ENCODE data around the gene CNNM3. TPM values are rescaled to one million over a fixed set of nuclear protein-coding genes. Genes with fewer than 3 reads are reported as not detected.

The CNNM3 gene
- total RNA-seq, 2 donors from 2014 or later, result 29.7 to 29.8 TPM

DNA sequence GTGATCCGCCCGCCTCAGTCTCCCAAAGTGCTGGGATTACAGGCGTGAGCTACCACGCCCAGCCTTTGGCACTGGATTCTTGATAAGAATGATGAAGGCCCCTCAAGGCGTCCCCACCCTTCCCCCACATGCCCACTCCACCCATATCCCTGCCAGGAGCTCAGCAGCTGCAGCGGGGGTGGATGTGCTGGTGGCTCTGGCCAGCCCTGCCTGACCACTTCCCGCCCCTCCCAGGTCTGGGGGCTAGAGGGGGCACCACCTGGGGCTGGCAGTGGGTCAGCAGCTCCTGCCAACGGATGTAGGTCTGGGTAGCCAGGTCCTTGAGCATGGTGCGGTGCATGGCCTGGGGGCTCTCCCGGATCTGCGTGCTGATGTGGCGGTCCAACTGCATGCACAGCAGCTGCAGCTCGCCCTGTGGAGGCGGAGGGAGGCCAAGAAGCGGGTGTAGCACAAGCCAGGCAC, 61.6 kb downstream of the CNNM3 start:
- DNase-seq (ENCODE audit: low spot score), result no peak
- TF ChIP-seq POLR2AphosphoS5 (IDR thresholded peaks at IDR 0.05) (no peak), POLR2A (IDR thresholded peaks at IDR 0.05) (no peak), CTCF (IDR thresholded peaks at IDR 0.05) (no peak)
- Histone ChIP-seq H3K36me3 (no peaks in the 10 kb centered on the region), H3K27ac (no peak overlapping the region), H3K4me3 (no peak overlapping the region), H3K9me3 (no peaks in the 10 kb centered on the region), H3K27me3 (replicated peaks; ENCODE audit: insufficient read depth) (no peaks in the 10 kb centered on the region), H3K4me1 (replicated peaks) (no peaks in the 10 kb centered on the region)
- 91% methylated on average over 15 of the region's 15 CpGs for WGBS
- intact Hi-C loops (cut with DNase I), result no loop called here

GRCh38 chr2:96878171-96878570, 62.1 kb downstream of the CNNM3 start:
- Histone ChIP-seq H3K27ac (no peak overlapping the region), H3K27me3 (replicated peaks; ENCODE audit: insufficient read depth) (no peaks in the 10 kb centered on the region), H3K4me1 (replicated peaks) (no peaks in the 10 kb centered on the region), H3K4me3 (no peak overlapping the region), H3K9me3 (no peaks in the 10 kb centered on the region), H3K36me3 (no peaks in the 10 kb centered on the region)
- WGBS, result 77% methylated on average over 7 of the region's 7 CpGs
- DNase-seq (ENCODE audit: low spot score), result no peak
- no peak for TF ChIP-seq POLR2AphosphoS5 (IDR thresholded peaks at IDR 0.05)
- no peak for TF ChIP-seq CTCF (IDR thresholded peaks at IDR 0.05)
- no peak for TF ChIP-seq POLR2A (IDR thresholded peaks at IDR 0.05)
- intact Hi-C loops (cut with DNase I), result no loop called here

- WGBS, result 74% methylated on average over 22 of the region's 22 CpGs
- no peaks in the 10 kb centered on the region for H3K36me3 ChIP-seq
- no peak for DNase-seq (ENCODE audit: low spot score)
- H3K27me3 ChIP-seq (replicated peaks; ENCODE audit: insufficient read depth), result no peaks in the 10 kb centered on the region
- no peak overlapping the region for H3K4me3 ChIP-seq
- TF ChIP-seq CTCF (IDR thresholded peaks at IDR 0.05) (no peak), POLR2AphosphoS5 (IDR thresholded peaks at IDR 0.05) (no peak), POLR2A (IDR thresholded peaks at IDR 0.05) (no peak)
- no peaks in the 10 kb centered on the region for H3K4me1 ChIP-seq (replicated peaks)
- no peak overlapping the region for H3K27ac ChIP-seq
- no peaks in the 10 kb centered on the region for H3K9me3 ChIP-seq
- intact Hi-C loops (cut with DNase I), result no loop called here
These were observed 62.9 kb downstream of the CNNM3 start for GRCh38 chr2:96878796-96879544.

DNA sequence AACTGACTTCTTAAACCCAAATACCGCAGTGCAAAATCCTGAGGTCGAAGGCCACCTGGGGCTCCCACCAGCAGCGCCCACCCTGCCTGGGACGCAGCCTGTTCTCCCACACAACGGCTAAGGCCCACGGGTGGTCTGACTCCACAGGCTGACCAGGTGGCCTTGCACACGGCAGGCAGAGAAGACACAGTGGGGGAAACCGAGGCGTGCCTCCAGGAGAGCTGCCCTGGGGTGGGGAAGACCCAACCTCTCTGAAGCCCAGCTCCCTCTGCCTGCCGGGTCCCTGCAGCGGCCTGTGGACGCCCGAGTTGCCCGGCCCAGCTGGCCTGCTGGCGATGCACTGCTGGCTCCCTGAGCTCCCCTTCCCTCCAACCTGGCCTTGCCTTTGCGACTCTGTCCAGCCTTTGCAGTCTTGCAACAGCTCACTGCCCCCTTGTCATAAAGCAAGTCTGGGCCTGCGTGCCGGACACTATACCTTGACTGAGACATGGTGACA, 63.5 kb downstream of the CNNM3 start:
- no peak overlapping the region for H3K27ac ChIP-seq
- DNase-seq (ENCODE audit: low spot score), result no peak
- intact Hi-C loops (cut with DNase I), result no loop called here
- H3K4me1 ChIP-seq (replicated peaks), result no peaks in the 10 kb centered on the region
- 93% methylated on average over 18 of the region's 18 CpGs for WGBS
- H3K27me3 ChIP-seq (replicated peaks; ENCODE audit: insufficient read depth), result no peaks in the 10 kb centered on the region
- no peaks in the 10 kb centered on the region for H3K9me3 ChIP-seq
- no peaks in the 10 kb centered on the region for H3K36me3 ChIP-seq
- H3K4me3 ChIP-seq, result no peak overlapping the region
- TF ChIP-seq CTCF (IDR thresholded peaks at IDR 0.05) (no peak), POLR2AphosphoS5 (IDR thresholded peaks at IDR 0.05) (no peak)

DNA sequence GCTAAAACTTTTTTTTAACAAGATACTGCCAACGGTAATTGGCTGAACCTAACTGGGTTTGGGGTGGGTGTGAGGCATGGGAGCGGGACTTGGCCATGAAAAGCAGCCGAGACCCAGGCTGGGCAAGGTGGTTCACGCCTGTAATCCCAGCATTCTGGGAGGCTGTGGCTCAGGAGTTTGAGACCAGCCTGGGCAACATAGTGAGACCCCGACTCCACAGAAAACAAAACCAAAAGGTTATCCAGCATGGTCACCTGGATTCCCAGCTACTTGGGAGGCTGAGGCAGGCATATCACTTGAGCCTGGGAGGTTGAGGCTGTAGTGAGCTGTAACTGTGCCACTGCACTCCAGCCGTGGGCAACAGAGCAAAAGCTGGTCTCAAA, 64.8 kb downstream of the CNNM3 start:
- WGBS, result 95% methylated on average over 6 of the region's 6 CpGs
- no peak for TF ChIP-seq CTCF (IDR thresholded peaks at IDR 0.05)
- TF ChIP-seq POLR2AphosphoS5 (IDR thresholded peaks at IDR 0.05), result no peak
- no peak for TF ChIP-seq POLR2A (IDR thresholded peaks at IDR 0.05)
- Histone ChIP-seq H3K9me3 (no peaks in the 10 kb centered on the region), H3K4me3 (no peak overlapping the region), H3K4me1 (replicated peaks) (no peaks in the 10 kb centered on the region), H3K36me3 (no peaks in the 10 kb centered on the region), H3K27me3 (replicated peaks; ENCODE audit: insufficient read depth) (no peaks in the 10 kb centered on the region), H3K27ac (no peak overlapping the region)
- intact Hi-C loops (cut with DNase I), result no loop called here
- no peak for DNase-seq (ENCODE audit: low spot score)

Measured in prostate gland (tissue), 2 donors.